HG02798 (cell line): ENCODE data around the gene SAMD4A.
A peak's percentile ranks its signal among the peaks of the same experiment; 100 is the strongest.
"Not testable (repeated sequence)": the region's sequence is repeated elsewhere in the genome, so short reads cannot be mapped to it uniquely, and the experiment has no call there.

Experiments
- ATAC-seq: cut with Tn5 transposase; IDR thresholded peaks from one replicate; pipeline ENCODE4 v1.9.1; 2021; ENCODE audit warnings: mild to moderate bottlenecking; ENCODE audit not compliant: unreplicated experiment, poor library complexity

Gene SAMD4A

DNA sequence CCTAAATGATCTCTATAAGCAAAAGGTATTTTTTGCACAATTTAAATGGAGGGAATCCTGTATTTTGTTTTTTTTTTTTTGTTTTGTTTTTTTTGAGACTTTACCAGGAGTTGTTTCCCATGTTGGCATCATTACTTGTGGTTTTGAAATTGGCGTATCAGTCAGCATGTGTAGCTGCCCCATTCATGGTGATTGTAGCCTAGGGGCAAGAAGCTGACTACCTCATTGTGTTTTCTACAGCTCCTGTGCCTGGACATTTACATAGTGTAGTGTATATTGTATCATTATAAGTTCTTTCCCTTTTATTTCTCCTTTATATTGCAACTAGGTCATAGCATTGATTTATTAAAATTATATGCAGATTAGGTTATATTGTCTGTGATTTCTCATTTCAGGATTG is 24.5 kb downstream of the SAMD4A start:
- no peak for ATAC-seq

DNA sequence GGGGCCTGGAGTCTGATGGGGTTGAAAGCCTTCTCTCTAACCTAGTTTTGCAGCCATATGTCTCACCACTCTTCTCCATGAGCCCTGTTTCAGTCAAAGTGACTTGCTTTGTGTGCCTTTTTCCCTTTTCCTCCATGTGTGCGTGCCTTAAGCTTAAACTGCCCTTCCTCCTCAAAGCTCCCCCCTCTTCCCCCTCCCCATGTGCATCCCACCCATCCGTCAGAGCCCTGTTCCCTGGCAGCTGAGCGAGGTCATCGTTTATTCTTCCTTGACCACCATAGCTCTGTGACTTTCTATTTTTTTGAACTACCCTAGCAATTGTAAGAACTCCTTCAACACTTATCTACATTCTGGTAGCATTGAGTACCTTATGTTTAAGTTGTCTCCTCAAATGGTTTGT is 24.9 kb downstream of the SAMD4A start:
- no peak for ATAC-seq

DNA sequence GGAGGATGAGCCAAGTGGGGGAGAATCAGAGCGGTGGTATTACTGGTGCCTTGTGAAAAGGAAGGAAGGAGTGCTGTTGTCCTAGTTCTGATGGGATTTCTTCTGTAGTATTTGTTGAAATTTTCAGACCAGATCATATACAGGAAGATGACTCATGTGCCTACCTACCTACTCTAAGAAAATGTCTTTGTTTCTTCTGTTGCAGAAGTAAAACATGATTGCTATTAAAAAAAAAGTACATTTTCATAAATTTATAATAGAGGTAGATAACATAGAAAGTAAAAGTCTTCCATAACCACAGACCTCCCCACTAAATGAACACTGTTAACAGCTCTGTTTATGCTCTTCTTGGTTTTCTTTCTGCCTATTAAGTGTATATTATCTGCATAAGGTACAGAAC is 26.9 kb downstream of the SAMD4A start:
- ATAC-seq = no peak

DNA sequence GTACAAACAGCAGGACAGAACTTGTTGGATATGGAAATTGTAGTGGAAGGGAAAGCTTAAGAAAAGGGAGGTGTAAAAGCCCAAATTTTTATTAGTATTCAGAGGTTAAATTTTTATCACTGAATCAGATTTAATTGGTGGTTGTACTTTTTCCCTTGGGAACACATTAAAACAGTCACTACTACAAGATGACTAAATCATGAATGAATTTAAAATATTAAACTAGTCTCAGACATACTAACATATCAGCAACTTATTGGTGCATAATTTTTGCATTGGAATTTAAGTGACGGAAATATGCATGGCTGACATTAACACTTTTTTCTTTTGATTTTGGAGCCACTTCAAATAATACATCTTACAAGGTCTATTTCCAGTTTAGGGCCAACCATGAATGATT is 27.6 kb downstream of the SAMD4A start:
- ATAC-seq = no peak

DNA sequence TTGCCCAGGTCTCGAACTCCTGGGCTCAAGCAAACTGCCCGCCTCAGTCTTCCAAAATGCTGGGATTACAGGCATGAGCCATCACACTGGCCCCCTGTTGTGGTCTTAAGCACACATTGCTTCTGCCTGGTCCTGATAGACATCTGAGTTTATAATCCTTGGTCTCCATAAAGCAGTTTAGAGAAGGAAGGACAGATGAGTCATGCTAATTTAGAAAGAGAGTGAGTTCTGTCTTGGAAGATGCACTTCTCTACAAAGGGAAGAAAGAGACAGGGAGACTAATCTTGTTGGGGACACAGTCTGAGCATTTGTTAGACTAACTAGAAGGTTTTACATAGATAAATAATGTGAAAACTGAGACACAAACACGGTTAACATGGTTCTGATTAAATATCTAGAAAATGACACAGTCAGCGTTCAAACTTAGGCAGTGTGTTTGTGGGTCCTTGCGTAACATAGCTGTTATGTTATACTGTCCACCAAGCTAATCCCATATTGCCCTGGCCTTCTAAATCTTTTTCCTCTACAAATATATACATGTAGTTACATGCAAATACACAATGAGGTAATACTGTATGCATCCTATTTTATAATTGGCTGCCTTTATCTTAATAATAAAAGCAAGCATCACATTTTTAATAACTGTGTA is 31.0 kb downstream of the SAMD4A start:
- no peak for ATAC-seq

DNA sequence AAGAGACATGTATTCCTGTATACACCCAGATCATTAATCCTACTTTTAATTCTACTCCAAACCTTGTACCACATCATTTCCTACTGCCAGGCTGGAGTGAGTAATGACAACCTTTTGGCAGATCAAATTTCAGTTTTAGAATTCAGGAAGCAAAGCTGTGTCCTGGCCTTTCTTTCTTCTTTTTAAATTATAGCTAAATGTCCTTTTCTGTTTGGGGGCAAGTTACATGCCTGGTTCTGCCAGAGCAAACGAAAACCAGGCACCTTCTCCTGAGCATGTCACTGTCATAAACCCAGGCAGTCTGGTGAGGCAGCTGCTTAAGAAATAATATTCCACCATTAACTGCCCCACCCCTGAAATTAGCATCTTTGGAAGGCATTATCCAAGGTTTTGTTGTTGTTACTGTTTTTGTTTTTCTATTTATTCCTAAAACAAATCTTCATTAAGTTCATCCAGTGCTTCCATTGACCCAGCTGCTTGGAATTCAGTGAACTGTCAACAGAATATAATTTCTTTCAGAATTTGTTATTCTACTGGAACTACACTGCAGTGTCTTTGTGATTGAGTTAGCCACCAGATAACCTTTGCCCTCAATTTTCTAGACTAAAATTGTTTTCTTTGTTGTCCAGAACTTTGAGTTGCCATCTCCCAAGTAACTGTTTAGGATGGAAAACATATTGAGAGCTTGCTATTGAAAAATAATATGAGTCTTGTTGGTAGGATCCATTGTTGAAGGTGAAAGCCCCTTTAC is 33.2 kb downstream of the SAMD4A start:
- ATAC-seq = no peak

DNA sequence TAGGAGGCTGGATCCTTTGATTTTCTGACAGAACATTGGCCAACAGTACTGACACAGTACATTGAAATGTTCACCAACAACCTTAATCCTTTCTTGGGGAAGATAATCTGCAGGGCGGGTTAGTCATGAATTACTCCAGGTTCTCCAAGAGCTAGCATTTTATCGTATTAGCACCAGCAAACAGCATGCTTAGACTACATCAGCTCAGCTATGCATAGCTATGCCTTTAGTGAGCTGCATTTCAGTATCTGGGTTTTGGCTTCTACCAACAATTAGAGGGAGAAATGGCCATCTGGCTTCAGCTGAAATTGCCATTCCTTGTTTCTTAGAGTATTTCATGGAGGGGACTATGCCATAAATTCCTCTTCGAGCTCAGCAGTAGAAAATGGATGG is 33.8 kb downstream of the SAMD4A start:
- ATAC-seq = no peak

DNA sequence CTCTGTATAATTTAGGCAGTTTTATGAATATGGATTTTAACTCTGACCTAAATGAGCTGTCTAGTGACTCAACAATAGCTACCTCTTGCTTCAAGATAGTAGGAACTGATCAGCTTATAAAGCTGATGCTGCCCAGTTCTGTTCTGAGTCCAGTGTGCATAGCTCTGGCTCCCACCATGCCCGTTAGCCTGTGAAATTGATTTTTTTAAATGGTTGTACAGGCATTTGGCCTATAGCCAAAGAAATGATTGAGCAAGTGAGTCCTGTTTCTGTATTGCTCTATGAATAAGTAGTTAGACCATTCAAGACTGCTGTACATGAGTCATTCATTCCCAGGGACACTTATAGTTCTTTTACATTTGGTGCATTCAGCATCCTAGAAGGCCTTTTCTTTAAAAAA is 36.4 kb downstream of the SAMD4A start:
- no peak for ATAC-seq

DNA sequence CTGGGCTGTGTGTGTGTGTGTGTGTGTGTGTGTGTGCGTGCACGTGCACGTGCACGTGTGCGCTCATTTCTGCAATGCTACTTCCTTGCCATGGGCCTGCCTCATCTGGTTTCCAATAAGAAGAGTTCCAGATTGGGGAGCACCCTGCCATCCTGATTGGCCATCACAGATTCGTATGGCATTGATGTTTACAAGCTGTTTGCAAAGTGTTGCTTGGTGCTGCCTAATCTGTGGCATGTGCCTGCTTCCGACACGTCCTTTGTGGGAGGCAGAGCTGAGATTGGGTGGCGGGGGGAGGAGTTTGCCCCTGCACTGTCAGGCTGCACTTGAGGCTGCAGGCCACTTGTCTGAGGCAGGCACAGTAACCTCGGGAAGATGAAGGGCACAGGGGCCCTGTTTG is 39.2 kb downstream of the SAMD4A start:
- no peak for ATAC-seq

DNA sequence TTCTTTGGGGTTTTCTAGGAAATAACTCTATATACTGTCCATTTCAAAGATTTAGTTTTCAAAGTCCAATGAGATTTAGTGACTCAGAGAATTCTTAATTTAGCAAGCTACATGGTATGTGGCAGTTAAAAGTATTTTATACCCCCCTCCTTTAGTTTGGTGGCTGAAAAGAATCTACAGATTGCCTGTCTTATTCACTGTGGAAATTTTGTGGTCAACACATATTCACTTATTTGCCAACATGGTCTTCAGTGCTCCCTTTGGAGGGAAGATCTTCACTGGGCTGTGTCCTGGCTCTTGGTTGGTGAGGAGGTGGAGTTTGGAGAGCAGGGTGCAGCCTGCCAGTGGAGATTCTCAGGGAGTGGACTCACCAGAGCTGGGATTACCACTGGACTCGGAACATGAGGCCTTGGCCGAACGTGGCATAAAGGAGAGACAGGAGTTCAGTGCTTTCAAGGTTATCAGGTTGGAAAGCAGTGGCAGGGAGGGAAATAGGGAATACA is 39.8 kb downstream of the SAMD4A start:
- ATAC-seq = no peak

DNA sequence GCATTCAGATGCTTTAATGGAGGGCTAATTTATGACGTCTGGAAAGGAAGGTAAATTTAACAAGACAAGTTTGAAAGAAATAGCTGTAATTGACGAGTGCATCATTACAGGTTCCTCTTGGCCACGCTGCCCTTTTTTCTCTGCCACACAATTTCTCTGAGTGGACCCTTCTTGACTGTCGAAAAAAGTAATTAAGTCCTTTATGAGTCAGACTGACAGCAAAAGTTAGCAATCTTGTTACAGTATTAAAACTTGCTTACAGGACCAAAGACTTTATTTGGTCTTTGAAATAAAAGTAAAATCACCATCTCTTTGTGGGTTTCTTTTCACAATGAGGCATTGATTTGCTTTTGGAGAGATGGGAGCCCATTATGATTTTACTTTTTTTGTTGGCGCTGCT is 42.6 kb downstream of the SAMD4A start:
- ATAC-seq = no peak

DNA sequence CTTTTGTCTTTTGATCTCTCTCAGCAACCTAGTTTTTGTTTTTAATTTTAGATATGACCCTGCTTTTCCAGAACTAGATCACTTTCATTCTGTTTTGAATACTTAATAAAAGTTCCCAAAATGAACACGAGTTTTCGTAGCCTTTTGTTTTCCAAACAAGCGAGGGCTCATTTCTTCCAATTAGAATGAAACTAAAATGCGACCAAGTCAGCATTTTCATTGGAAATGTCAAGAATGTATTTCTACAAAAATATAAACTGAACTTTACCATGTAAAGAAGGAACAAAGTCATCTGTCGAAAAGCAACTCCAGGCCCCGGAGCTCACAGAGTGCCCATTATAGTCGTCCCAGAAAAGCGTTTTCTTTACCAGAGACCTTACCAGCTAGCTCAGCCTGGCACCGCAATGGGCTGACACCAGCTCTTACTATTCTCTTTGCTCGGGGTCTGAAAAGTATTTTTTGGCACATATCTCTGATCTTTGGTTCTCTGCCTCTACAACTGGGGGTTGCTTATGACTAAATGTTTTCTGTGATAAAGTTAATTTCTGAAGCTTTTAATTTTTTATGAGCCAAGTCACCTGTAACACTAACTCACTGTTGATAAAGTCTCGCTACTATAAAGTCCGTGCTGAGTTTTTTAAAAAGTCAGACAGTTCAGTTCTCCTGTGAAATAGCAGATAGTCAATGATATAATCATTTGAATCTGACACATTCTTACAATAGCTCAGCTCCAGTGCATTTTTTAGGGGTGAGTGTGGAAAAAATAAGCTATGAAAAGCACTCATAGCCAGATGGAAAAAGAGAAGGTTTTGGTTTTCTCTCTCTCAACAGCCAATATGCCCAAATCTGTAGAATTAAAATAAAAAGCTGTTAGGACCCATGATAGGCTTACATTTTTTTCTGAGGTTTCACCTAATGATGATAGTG is 43.4 kb downstream of the SAMD4A start:
- no peak for ATAC-seq

DNA sequence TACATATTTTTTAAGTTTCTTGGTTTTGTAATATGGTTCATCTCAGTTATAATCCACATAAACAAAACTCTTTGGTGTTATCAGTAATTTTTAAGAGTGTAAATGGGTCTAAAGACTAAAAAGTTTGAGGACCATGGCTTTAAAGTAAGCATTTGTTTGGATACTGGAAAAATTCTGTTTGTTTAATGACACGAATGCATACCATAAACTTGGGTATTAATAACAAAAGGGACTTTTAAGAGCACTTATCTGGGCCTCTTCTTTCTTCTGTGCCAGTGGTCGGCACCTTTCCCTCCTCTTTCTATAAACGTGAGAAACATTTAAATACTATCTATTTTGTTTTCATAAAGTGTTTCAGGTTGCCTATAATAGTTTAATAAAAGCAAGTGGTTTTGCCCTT is 47.4 kb downstream of the SAMD4A start:
- ATAC-seq = no peak

DNA sequence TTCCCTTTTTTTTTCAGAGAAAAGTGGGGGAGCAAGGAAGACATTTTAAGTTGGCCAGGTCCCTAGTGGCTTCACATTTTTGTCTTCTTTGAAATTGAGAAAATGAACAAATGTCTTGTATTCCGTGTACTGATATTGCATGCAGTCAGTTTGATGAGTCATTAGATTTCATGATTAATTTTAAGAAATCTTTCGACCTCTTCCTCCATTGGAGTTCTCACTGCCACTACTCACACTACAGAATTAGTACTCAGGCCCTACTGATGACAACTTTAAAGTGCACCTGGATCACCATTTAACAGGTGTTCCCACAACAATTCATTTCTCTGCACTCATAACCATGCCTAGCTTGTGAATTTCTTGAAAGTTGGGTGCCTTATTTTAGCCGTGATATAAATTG is 50.5 kb downstream of the SAMD4A start:
- ATAC-seq = no peak

DNA sequence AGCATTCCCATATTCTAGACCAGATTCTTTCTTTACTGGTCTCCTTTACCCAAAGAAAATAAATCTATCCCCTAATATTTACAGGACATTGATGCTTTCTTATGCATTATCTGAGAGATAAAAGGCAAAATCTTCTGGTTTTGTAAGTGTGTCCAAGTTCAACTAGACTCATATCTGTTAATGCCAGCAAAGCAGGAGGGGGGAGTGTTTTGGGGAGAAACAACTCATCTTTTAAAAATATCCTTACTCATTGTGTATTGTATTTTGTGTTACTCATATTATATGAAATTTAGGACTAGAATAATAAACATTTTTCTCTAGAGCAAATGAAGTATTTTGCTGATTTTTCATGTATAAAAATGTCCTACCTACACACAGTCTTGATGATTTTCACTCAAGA is 54.8 kb downstream of the SAMD4A start:
- no peak for ATAC-seq

DNA sequence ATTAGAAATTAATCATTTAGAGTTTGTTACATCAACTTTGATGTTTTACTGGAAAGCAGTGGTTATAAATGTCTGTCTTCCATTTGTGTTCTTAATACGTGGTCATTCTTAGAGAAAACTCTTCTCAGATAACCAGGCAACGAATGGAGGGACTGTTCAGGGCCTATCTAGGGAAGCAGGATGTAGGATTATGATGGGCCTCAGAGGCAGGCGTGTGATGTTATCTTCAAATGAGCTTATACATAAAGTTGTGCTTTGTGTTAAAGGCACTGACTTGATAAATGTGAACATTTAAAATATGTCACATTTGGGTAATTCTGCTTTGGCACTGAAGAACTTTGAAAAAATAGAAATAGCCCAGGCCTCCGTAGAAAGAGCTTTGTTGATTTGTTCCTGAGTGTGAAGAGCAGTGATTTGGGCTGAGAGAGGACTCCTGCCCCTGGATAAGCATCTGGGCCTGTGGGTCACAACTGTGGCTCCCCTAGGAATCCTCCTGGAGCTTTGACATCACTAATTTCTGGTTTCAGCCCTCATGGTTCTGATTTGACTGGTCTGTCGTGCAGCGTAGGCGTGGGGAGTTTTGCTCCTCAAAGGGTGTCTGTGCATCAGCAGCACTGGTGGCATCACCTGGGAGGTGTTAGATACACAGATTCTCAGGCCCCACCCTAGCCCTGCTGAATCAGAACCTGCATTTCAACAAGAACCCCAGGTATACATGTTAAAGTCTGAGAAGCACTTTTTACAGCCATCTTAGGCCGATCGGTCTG is 55.4 kb downstream of the SAMD4A start:
- ATAC-seq = peak; percentile 90

DNA sequence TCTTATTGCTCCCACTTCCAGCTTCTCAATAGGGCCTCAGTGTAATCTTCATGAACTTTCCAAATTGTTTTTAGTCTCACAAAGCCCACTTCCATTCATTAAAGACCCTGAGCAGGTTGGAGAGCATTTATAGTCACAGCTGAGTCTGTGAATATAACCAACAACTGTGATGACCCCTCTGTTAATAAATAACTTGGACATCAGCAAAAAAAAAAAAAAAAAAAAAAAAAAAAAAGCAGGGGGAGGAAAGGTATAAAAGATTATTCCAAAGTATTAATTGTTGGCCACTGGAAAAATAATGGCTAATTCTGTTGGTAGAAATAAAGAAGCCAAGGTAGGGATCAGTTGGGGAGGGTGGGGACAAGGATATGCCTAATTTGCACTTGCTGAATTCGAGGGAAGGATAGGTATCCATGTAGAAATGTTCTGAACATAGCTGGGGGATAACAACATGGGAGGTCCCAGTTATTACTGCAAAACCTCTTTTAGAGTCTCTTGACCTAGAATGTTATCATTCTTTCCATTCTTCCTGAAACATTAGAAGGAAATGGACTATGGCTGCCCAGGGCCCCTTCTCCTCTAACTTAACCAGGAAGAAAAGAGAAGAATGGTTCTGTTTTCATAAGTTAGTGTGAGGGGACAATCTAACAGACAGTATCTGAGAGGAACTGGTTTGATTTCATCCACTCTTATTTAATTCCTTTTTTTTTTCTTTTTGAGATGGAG is 56.5 kb downstream of the SAMD4A start:
- ATAC-seq = no peak

DNA sequence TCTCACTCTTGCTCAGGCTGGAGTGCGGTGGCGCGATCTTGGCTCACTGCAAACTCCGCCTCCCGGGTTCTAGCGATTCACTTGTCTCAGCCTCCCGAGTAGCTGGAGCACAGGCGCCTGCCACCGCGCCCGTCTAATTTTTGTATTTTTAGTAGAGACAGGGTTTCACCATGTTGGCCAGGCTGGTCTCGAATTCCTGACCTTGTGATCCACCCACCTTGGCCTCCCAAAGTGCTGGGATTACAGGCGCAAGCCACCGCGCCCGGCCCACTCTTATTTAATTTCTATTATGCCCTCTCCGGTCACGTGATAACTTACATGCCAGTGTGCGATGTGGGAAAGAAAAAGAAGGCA is 57.1 kb downstream of the SAMD4A start:
- not testable (repeated sequence) for ATAC-seq

DNA sequence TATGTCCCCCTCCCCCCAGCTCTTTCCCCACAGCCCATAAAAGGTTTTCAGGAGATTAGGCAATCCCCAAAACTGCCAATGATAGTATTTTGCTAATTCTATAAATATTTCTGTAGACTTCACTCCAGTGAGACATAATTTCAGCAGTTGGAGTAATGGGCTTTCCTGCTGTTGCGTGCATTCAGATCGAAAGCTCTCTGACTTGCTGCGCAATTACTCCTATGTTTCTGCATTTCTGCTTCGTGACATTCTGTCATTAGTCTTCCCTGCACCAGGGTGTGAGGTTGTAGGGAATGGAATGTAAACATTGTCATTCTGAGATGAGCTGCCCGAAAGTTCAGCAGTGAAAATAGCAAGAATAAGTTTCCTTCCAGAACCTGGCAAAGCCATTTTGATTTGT is 58.2 kb downstream of the SAMD4A start:
- no peak for ATAC-seq

DNA sequence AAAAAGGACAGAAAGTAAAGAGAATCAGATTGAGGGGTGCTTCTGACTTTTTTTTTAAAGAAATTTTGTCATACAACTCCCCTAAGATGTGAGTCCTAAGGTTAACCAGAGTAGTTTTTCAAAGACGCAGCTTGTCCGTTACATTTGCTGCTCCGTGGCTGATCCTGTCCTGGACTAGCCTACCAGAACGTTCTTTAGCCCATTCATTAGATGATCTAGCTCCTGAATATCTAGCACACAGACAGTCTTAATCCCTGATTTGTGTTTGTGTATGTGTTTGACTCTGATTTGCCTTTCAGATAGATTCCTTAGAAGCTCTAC is 60.3 kb downstream of the SAMD4A start:
- no peak for ATAC-seq
